ENCODE measurements around the gene DNAL4. TPM values are rescaled to one million over a fixed set of nuclear protein-coding genes. Genes with fewer than 3 reads are reported as not detected.
"Not testable (repeated sequence)": the region's sequence is repeated elsewhere in the genome, so short reads cannot be mapped to it uniquely, and the experiment has no call there.

Gene DNAL4
- total RNA-seq, 1 donor, result 11.2 TPM

DNA sequence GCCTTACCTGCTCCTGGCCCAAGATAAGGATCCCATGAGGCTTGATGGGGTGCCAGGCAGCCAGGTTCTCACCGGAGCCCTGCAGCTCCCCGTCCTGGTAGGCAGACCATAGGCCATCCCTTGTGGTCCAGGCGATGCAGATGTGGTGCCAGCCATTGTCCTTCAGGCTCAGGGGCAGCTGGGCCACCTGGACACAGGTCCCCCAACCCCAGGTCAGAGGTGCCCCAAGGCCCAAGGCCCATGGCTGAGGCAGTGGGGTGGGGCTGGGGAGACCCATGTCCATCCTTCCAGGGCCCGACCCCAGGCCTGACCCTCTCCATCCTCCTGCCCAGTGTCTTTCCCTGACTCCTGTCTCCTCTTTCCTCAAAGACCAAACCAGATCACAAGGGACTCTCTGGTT, 29.1 kb upstream of the DNAL4 start:
- no peak overlapping the region for H3K4me3 ChIP-seq (ENCODE audit: low read depth, low read length)
- DNase-seq (ENCODE audit: low read depth), result no peak
- TF ChIP-seq, protein P1, sequence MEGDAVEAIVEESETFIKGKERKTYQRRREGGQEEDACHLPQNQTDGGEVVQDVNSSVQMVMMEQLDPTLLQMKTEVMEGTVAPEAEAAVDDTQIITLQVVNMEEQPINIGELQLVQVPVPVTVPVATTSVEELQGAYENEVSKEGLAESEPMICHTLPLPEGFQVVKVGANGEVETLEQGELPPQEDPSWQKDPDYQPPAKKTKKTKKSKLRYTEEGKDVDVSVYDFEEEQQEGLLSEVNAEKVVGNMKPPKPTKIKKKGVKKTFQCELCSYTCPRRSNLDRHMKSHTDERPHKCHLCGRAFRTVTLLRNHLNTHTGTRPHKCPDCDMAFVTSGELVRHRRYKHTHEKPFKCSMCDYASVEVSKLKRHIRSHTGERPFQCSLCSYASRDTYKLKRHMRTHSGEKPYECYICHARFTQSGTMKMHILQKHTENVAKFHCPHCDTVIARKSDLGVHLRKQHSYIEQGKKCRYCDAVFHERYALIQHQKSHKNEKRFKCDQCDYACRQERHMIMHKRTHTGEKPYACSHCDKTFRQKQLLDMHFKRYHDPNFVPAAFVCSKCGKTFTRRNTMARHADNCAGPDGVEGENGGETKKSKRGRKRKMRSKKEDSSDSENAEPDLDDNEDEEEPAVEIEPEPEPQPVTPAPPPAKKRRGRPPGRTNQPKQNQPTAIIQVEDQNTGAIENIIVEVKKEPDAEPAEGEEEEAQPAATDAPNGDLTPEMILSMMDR (IDR thresholded peaks at IDR 0.05; ENCODE audit: insufficient read depth, low read depth, low read length), result no peak

DNA sequence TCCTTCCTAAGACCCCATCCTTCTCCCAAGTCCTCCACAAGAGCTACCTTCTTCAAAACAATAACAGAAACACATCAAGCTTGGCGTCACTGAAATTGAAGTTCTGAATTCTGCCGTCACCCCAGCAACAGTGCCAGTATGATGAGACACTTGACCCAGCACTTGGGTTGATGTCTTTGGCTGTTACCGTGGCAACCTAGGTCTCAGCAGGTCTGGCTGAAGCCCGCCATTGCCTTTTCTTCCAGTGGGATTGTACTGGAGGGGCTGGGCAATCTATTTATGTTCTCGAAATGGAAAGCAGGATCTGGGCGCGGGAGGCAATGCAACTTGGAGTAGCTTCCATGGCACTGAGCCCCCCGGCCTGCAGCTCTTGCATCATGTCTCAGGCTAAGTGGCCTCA, 26.1 kb upstream of the DNAL4 start:
- no peak for DNase-seq (ENCODE audit: low read depth)
- no peak overlapping the region for H3K4me3 ChIP-seq (ENCODE audit: low read depth, low read length)
- TF ChIP-seq, protein P1 (IDR thresholded peaks at IDR 0.05; ENCODE audit: insufficient read depth, low read depth, low read length), result no peak

DNA sequence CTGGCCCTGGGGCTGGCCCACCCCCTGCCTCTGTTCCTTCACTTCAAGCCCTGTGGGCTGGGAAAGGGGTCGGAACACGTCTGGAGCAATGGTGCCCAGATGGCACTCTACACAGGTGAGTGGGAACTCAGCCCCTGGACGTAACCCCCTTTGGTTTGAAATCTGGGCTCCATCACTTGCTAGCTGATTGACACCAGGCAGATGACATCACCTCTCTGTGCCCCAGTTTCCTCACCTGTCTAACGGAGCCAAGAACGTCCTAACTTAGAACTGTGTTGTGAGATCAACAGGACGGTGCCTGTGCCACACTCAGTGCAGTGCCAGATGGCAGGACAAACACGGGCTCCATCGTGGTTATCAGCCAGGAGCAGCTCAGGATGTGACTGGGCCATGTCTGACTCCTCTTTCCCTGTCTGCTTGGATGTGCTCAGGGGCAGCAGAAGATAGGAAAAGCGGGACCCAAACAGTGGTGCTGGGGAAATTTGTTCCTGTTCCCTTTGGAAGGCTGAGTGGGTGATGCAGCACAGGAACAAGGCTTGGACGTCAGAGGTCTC, 25.5 kb upstream of the DNAL4 start:
- TF ChIP-seq, protein P1 (IDR thresholded peaks at IDR 0.05; ENCODE audit: insufficient read depth, low read depth, low read length), result no peak
- H3K4me3 ChIP-seq (ENCODE audit: low read depth, low read length), result no peak overlapping the region
- no peak for DNase-seq (ENCODE audit: low read depth)

DNA sequence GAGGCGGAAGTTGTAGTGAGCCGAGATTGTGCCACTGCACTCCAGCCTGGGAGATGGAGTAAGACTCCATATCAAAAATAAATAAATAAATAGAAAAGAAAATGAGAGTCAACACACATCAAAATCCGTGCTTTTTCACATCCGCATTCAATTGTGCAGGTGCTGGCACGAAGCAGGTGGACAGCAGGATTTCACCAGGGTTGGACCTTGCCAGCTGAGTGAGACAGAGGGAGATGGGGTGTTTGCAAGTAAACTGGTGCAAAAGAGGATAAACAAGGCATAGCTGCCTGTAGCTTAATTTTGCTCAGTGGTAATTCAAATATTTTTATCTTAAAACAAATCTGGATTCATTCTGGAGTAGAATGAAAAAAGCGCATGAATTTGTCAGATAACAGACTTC, 23.3 kb upstream of the DNAL4 start:
- no peak for DNase-seq (ENCODE audit: low read depth)
- H3K4me3 ChIP-seq (ENCODE audit: low read depth, low read length), result no peak overlapping the region
- TF ChIP-seq, protein P1 (IDR thresholded peaks at IDR 0.05; ENCODE audit: insufficient read depth, low read depth, low read length), result no peak

DNA sequence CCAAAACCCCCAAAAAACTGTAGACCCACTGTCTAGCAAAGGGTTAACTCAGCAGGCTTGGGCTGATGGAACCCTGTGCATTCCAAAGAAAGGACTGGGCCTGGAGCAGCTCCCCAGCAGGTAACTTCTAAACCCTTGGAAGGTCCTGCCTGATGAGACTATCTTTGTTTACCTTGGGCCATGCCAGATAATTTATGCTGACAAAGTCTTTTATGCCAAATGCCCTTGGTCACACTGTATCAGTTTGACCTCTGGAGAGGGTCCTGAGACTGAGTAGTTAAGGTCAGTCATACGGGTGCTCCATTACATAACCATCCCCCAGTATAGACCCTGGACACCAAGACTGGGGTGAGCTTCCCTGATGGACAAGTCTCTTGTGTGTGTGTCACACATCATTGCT, 21.9 kb upstream of the DNAL4 start:
- H3K4me3 ChIP-seq (ENCODE audit: low read depth, low read length), result no peak overlapping the region
- DNase-seq (ENCODE audit: low read depth), result no peak
- TF ChIP-seq, protein P1 (IDR thresholded peaks at IDR 0.05; ENCODE audit: insufficient read depth, low read depth, low read length), result no peak

DNA sequence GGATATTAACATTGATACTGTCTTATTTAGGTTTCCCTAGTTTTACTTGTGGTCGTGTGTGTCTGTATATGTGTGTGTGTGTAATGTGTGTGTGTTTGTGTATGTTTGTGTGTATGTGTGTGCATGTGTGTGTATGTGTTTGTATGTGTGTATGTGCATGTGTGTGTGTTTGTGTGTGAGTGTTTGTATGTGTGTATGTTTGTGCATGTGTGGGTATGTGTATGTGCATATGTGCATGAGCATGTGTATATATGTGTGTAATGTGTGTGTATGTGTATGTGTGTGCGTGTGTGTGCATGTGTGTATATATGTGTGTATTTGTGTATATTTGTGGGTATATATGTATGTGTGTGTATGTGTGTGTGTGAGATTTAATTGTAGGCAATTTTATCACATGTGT, 17.3 kb upstream of the DNAL4 start:
- TF ChIP-seq, protein P1 (IDR thresholded peaks at IDR 0.05; ENCODE audit: insufficient read depth, low read depth, low read length), result no peak
- no peak overlapping the region for H3K4me3 ChIP-seq (ENCODE audit: low read depth, low read length)
- no peak for DNase-seq (ENCODE audit: low read depth)

DNA sequence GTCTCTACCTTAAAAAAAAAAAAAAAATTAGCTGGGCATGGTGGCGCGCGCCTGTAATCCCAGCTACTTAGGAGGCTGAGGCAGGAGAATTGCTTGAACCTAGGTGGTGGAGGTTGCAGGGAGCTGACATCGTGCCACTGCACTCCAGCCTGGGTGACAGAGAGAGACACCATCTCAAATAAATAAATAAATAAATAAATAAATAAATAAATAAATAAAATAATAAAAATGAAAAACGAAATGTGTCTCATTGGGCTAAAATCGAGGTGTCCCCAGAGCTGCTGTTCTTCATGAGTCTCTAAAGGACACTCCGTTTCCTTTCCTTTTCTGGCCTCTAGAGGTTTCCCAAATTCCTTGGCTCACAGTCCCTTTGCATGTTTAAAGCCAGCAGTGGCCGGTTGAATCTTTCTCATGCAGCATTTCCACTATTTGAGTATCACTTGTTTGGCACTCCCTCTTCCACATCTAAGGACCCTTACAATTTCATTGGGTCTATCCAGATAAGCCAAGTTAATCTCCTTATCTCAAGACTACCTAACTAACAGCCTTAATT, 11.2 kb upstream of the DNAL4 start:
- H3K4me3 ChIP-seq (ENCODE audit: low read depth, low read length); DNase-seq (ENCODE audit: low read depth): not testable (repeated sequence)

All from fibroblast of villous mesenchyme (primary cell).